Stomach (tissue), 9 donors: ENCODE data around the gene BANP. TPM values are rescaled to one million over a fixed set of nuclear protein-coding genes. Genes with fewer than 3 reads are reported as not detected.

Experiments
- DNase-seq, 2 donors: peaks; one replicate each; pipeline versions ENCODE4 v3.0.0 to v3.0.0-alpha.2; 2013 to 2019
- H3K27ac ChIP-seq, 5 donors: fragments of 200-600 bp in 4 of 5; sonication (generic) in 4 of 5; one replicate each; pipeline ENCODE4 v1.5.1; 2013 to 2019; ENCODE audit warnings: mild to moderate bottlenecking in 1 of 5, moderate library complexity in 1 of 5
- H3K27me3 ChIP-seq, 3 donors: fragments of 200-600 bp; sonication (generic); one replicate each; pipeline ENCODE4 v1.5.1; 2017 to 2019; ENCODE audit warnings: mixed run types in 1 of 3
- H3K36me3 ChIP-seq, 4 donors: fragments of 200-600 bp; sonication (generic); 1 replicate in 3 of 4; 2 replicates in 1 of 4; pipeline ENCODE4 v1.5.1; 2016 to 2019
- H3K4me1 ChIP-seq, 4 donors: fragments of 200-600 bp; sonication (generic); one replicate each; pipeline ENCODE4 v1.5.1; 2016 to 2019
- H3K4me3 ChIP-seq, 4 donors: fragments of 200-600 bp; sonication (generic) in 3 of 4; one replicate each; pipeline ENCODE4 v1.5.1; 2016 to 2019; ENCODE audit warnings: mild to moderate bottlenecking in 1 of 4
- H3K9me3 ChIP-seq, 4 donors: fragments of 200-600 bp; sonication (generic); one replicate each; pipeline ENCODE4 v1.5.1; 2016 to 2019
- EP300 ChIP-seq: sonication (generic); formaldehyde crosslinking; IDR thresholded peaks from one replicate; pipeline ENCODE4 v1.6.1; 2017; ENCODE audit warnings: antibody characterized with exemption
- POLR2A ChIP-seq, 4 donors: fragments of 450-650 bp; IDR thresholded peaks; one replicate each; pipeline ENCODE4 v1.6.1; 2016; ENCODE audit warnings: antibody characterized with exemption in 4 of 4, control low read depth in 2 of 4, mild to moderate bottlenecking in 1 of 4, moderate library complexity in 1 of 4
- POLR2AphosphoS5 ChIP-seq, 3 donors: sonication (generic); formaldehyde crosslinking; IDR thresholded peaks; one replicate each; pipeline ENCODE4 v1.6.1; 2016; ENCODE audit warnings: antibody characterized with exemption in 3 of 3
- WGBS, 5 donors: extraction: QIAGEN DNeasy Blood & Tissue Kit in 3 of 5; methylation state at CpG; one replicate each; pipeline versions ENCODE4 v1.1.5 to v1.1.7; 2013 to 2018; 5-methylcytosine and 5-hydroxymethylcytosine counted together
- intact Hi-C: fragments of 100-400 bp; cut with DNase I; formaldehyde crosslinking; loops from one replicate; pipeline ENCODE4 v1.15.1; 2023; ENCODE audit warnings: low total_unique reads
- polyA plus RNA-seq, 3 donors: library from polyadenylated mRNA; stranded (reverse); fragments of 200-250 nt; gene quantifications; one replicate each; pipeline ENCODE4 v1.2.3, GENCODE V29; 2013
- total RNA-seq, 5 donors: library from RNA; depleted of rRNA; stranded (reverse); fragments of >200 nt; gene quantifications; one replicate each; pipeline versions ENCODE4 v1.1.0 to v1.2.3, GENCODE V29; 2014 to 2016
- TF ChIP-seq, protein P1 (sequence below), 7 experiments: fragments of 450-650 bp in 4 of 7; fragments of 200-600 bp in 3 of 7; sonication (generic) in 3 of 7; IDR thresholded peaks; one replicate each; pipeline ENCODE4 v1.5.1; 2016 to 2019; ENCODE audit warnings: antibody characterized with exemption in 7 of 7, control low read depth in 2 of 7, mild to moderate bottlenecking in 1 of 7
- donor health status: healthy with polysubstance abuse.
- donor health status: Bipolar disorder and iron deficiency.
- donor health status: healthy.

The BANP gene
- total and polyA plus RNA-seq, 8 donors: 6.0 to 144 (median 18.3) TPM

DNA sequence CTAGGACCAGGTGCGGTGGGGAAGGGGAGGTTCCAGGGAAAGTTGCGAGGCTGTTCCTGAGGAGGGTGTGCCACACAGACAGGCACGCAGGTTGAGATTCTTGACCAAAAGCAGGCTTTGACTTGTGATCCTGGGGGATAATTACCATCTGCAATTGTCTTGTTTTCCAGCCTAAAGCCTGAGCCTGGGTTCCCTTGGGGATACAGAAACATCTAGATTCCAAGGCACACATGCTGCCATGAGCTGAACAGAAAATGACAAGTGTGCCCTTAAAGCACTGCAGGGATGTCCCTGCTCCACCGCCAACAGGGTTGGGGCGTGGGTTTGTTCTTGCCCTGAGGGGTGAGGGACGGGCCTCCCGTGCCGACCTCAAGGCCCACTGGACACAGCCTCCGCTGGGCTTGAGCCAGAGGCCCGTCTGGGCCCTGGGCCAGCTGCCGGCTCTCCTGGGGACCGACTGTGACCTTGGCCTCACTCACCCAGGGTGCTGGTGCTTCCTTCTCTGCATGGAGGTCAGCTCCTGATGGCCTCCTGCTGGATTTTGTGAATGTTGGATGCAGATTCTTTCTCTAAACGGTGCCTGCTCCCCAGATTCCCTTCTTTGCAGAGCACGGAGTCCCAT is 28.9 kb upstream of the BANP start:
- no peak overlapping the region for H3K27ac ChIP-seq
- TF ChIP-seq EP300 (no peak), POLR2AphosphoS5 (IDR thresholded peaks at IDR 0.05) (no peak), POLR2A (IDR thresholded peaks at IDR 0.05) (no peak)
- TF ChIP-seq, protein P1, sequence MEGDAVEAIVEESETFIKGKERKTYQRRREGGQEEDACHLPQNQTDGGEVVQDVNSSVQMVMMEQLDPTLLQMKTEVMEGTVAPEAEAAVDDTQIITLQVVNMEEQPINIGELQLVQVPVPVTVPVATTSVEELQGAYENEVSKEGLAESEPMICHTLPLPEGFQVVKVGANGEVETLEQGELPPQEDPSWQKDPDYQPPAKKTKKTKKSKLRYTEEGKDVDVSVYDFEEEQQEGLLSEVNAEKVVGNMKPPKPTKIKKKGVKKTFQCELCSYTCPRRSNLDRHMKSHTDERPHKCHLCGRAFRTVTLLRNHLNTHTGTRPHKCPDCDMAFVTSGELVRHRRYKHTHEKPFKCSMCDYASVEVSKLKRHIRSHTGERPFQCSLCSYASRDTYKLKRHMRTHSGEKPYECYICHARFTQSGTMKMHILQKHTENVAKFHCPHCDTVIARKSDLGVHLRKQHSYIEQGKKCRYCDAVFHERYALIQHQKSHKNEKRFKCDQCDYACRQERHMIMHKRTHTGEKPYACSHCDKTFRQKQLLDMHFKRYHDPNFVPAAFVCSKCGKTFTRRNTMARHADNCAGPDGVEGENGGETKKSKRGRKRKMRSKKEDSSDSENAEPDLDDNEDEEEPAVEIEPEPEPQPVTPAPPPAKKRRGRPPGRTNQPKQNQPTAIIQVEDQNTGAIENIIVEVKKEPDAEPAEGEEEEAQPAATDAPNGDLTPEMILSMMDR (IDR thresholded peaks at IDR 0.05): no peak
- intact Hi-C loops: no loop called here
- 39 to 69% (median 59%) methylated on average over 6 to 14 of the region's 14 CpGs for WGBS, 5 donors
- H3K27me3 ChIP-seq: peaks cover 0 to 32% (median 0%) of the 10 kb centered on the region in 3 donors
- H3K4me3 ChIP-seq: no peak overlapping the region
- H3K9me3 ChIP-seq: no peaks in the 10 kb centered on the region
- no peaks in the 10 kb centered on the region for H3K36me3 ChIP-seq
- peak in 1 of 2 donors; percentile 70 for DNase-seq
- peaks cover 0 to 10% (median 3%) of the 10 kb centered on the region in 4 donors for H3K4me1 ChIP-seq

DNA sequence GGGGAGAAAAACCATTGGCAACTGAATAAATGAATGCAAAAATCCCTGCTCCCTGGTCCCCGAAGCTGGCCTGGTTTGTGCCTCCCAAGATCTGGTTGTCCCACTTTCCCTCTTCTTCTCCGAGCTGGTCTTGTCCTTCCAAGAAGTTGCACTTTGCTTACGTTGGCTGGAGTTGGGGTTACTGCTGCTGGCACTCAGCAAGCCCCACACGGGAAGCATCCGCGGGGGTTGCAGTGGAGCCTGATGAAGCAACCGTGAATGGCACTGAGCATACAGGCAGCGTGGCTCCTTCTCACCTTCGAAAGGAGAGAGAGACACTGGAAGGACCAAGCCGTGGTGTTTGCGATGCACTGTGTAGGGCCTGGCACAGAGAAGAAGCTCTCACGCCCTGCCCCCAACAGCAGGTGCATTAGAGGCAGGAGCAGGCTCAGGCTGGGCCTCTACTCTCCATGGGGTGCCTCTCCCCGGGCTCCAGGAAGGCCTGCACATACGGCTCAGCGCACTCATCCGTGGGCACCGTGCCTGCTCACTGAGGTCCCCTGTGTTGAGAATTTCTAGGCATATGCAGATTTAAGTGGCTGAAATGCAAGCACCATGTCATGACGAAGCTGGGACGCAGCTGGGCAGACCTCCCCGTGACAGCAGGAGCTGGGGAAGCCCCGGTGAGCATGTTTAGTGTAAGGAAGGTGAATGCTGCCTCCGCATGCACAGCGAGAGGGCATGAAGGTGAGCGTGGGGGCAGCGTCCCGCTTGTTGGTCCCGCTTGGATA is 27.0 kb upstream of the BANP start:
- TF ChIP-seq EP300 (no peak), POLR2A (IDR thresholded peaks at IDR 0.05) (no peak), POLR2AphosphoS5 (IDR thresholded peaks at IDR 0.05) (no peak)
- TF ChIP-seq, protein P1 (IDR thresholded peaks at IDR 0.05): no peak
- 77 to 81% (median 77%) methylated on average over 26 to 27 of the region's 27 CpGs for WGBS, 5 donors
- peaks cover 0 to 10% (median 3%) of the 10 kb centered on the region in 4 donors for H3K4me1 ChIP-seq
- H3K4me3 ChIP-seq: no peak overlapping the region
- H3K27me3 ChIP-seq: peaks cover 0 to 20% (median 0%) of the 10 kb centered on the region in 3 donors
- H3K36me3 ChIP-seq: no peaks in the 10 kb centered on the region
- H3K9me3 ChIP-seq: no peaks in the 10 kb centered on the region
- DNase-seq: peak in 1 of 2 donors; percentile 43
- H3K27ac ChIP-seq: no peak overlapping the region
- intact Hi-C loops: no loop called here

DNA sequence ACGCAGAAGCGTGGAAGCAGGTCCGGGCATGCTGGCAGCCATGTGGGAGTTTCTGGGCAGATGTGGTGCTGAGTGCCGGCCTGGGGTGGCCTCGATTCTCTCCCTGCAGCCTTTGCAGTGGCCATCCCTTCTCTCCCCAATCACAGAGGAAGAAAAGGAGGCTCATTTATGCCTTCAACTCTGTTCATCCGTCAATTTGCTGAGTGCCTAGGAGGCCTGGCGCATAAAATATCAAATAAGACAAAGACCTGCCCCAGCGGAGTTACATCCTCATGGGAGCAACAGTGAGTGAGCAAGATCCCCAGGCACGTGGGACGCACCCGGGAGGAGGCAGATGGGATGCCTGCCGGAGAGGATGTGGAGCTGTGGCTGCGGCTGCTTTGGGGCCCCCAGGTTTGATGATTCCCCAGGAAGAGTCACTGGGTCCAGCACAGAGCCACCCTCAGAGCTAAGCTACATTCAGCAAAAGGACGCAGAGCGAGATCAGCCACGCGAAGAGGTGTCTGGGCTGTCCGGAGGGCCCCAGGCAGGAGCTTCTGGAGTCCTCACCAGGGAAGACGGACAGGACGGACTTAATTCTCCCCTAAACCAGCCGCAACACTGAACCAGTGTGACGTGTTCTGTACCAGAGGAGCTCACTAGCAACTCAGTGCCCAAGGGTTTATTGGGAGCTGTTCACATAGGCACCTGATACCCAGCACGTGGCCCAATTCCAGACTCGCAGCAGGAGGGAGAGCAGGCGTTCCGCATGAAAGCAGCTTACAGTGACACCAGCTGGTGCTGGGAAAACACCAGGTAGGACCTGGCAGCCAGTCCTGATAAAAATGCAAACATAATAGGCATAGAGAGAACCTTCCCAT is 26.2 kb upstream of the BANP start:
- Histone ChIP-seq H3K9me3 (no peaks in the 10 kb centered on the region), H3K4me3 (no peak overlapping the region), H3K4me1 (peaks cover 0 to 10% (median 3%) of the 10 kb centered on the region in 4 donors), H3K27ac (no peak overlapping the region), H3K36me3 (no peaks in the 10 kb centered on the region), H3K27me3 (peaks cover 0 to 20% (median 0%) of the 10 kb centered on the region in 3 donors)
- peak; percentile 72 to 82 for DNase-seq
- 71 to 73% (median 72%) methylated on average over 26 of the region's 26 CpGs for WGBS, 5 donors
- intact Hi-C loops: no loop called here
- TF ChIP-seq, protein P1 (IDR thresholded peaks at IDR 0.05): no peak
- TF ChIP-seq POLR2AphosphoS5 (IDR thresholded peaks at IDR 0.05) (no peak), EP300 (no peak), POLR2A (IDR thresholded peaks at IDR 0.05) (no peak)
